Rectal smooth muscle tissue (tissue), 1 donor: Measurements from ENCODE around the gene FUCA1.
"Not testable (repeated sequence)": the region's sequence is repeated elsewhere in the genome, so short reads cannot be mapped to it uniquely, and the experiment has no call there.

Experiments
- H3K27ac ChIP-seq: one replicate; pipeline ENCODE4 v1.7.0; 2013; ENCODE audit warnings: low read depth, low read length, inconsistent platforms
- H3K27me3 ChIP-seq: one replicate; pipeline ENCODE4 v1.7.0; 2013; ENCODE audit warnings: low read length; ENCODE audit not compliant: control insufficient read depth, insufficient read depth
- H3K36me3 ChIP-seq: one replicate; pipeline ENCODE4 v1.7.0; 2013; ENCODE audit warnings: low read length; ENCODE audit not compliant: control insufficient read depth, insufficient read depth
- H3K4me1 ChIP-seq: one replicate; pipeline ENCODE4 v1.7.0; 2013; ENCODE audit warnings: low read length; ENCODE audit not compliant: control insufficient read depth, insufficient read depth
- H3K4me3 ChIP-seq: one replicate; pipeline ENCODE4 v1.7.0; 2013; ENCODE audit warnings: low read length
- H3K9ac ChIP-seq: one replicate; pipeline ENCODE4 v1.7.0; 2013; ENCODE audit warnings: low read length

The FUCA1 gene

GRCh38 chr1:23851406-23851805, 16.7 kb downstream of the FUCA1 start:
- peaks cover 15% of the 10 kb centered on the region for H3K36me3 ChIP-seq
- not testable (repeated sequence) for H3K9ac ChIP-seq, H3K27ac ChIP-seq, H3K4me1 ChIP-seq, H3K27me3 ChIP-seq, H3K4me3 ChIP-seq

DNA sequence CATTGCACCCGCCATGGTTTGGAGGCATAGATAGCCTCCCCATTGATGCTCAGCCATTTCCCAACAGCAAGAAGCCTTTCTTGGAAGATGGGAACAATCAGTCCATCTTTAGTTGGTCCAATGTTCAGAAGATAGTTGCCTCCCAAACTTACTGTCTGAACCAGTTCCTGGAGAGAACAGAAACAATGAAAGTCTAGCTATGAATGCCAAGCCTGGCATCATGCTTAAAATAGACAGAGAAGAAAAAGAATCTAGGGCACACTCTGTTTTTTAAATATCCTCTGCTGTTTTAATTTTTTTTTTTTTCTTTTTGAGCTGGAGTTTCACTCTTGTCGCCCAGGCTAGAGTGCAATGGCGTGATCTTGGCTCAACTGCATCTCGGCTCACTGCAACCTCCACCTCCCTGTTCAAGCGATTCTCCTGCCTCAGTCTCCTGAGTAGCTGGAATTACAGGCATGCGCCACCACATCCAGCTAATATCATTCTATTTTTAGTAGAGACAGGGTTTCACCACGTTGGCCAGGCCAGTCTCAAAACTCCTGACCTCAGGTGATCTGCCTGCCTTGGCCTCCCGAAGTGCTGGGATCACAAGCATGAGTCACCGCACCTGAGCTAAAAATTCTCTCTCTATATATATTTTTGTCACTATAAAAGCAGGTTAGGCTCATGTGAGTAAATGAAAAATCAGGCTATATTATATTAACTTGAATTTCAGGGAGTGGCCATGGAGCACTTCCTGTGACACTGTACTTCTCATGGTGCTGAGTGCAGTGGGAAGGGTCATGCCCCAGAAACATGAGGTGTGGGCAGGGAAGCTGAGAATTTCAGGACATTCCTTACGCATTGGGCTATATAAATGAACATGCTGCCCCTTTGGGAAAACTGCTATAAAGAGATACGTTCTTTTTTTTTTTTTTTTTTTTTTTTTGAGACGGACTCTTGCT, 19.1 kb downstream of the FUCA1 start:
- Histone ChIP-seq H3K4me1 (no peaks in the 10 kb centered on the region), H3K4me3 (no peak overlapping the region), H3K27me3 (no peaks in the 10 kb centered on the region), H3K9ac (no peak overlapping the region), H3K36me3 (peaks cover 20% of the 10 kb centered on the region), H3K27ac (no peak overlapping the region)

GRCh38 chr1:23847482-23848095, 20.5 kb downstream of the FUCA1 start:
- H3K27me3 ChIP-seq, H3K27ac ChIP-seq, H3K4me1 ChIP-seq, H3K4me3 ChIP-seq, H3K9ac ChIP-seq: not testable (repeated sequence)
- peaks cover 20% of the 10 kb centered on the region for H3K36me3 ChIP-seq

DNA sequence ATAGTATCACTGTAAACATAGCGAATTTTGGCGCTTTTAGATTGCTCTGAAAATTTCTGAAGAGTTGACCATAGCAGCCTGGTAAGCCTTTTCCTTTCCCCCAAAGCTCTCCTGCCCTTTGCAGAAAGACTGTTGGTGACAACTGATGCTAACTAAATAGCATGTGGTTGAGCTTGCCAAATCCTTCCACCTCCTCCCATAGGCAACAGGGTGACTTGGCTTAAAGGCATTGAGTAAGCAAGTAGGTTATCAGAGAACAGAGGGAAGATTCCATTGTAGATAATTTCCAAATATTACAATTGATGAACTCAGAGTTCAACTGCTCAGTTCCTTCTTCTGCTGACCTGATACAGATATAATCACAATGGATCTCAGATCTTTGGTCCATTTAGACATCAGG, 22.9 kb downstream of the FUCA1 start:
- no peak overlapping the region for H3K27ac ChIP-seq
- H3K4me3 ChIP-seq = no peak overlapping the region
- H3K4me1 ChIP-seq = no peaks in the 10 kb centered on the region
- no peaks in the 10 kb centered on the region for H3K27me3 ChIP-seq
- H3K36me3 ChIP-seq = peaks cover 18% of the 10 kb centered on the region
- no peak overlapping the region for H3K9ac ChIP-seq

DNA sequence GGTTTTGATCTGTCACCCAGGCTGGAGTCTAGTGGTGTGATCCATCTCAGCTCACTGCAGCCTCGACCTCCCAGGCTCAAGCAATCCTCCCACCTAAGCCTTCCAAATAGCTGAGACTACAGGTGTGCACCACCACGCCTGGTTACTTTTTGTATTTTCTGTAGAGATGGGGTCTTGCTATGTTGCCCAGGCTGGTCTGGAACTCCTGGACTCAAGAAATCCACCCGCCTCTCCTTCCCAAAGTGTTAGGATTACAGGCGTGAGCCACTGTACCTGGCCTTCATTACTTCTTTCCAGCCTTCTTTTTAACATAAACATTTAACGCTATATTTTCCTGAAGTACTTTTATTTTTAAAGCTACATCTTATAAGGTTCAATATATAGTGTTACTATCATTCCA, 24.4 kb downstream of the FUCA1 start:
- H3K36me3 ChIP-seq = peaks cover 18% of the 10 kb centered on the region
- no peak overlapping the region for H3K27ac ChIP-seq
- H3K9ac ChIP-seq = no peak overlapping the region
- H3K4me1 ChIP-seq = no peaks in the 10 kb centered on the region
- no peaks in the 10 kb centered on the region for H3K27me3 ChIP-seq
- no peak overlapping the region for H3K4me3 ChIP-seq

DNA sequence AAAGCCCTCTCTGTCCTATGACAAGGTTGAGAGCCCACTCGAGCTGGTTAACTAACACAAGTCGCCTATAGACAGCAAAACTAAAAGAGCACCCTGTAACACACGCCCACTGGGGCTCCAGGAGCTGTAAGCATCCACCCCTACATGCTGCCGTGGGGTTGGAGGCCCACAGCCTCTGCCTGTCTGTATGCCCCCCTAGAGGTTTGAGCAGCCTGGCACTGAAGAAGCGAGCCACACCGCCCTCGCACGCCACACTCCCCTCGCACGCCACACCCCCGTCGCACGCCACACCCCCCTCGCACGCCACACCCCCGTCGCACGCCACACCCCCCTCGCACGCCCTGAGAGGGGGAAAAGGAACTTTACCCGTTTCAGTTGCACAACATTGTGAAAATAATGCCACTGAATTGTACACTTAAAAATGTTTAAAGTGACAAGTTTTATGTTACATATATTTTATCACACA, 29.7 kb downstream of the FUCA1 start:
- Histone ChIP-seq H3K9ac (no peak overlapping the region), H3K27me3 (no peaks in the 10 kb centered on the region), H3K4me3 (peak overlapping the region; percentile 65), H3K36me3 (no peaks in the 10 kb centered on the region), H3K27ac (no peak overlapping the region), H3K4me1 (no peaks in the 10 kb centered on the region)

- Histone ChIP-seq H3K36me3 (no peaks in the 10 kb centered on the region), H3K4me1 (no peaks in the 10 kb centered on the region), H3K27me3 (no peaks in the 10 kb centered on the region), H3K9ac (no peak overlapping the region), H3K27ac (no peak overlapping the region), H3K4me3 (peak overlapping the region; percentile 65)
Measured at GRCh38 chr1:23837908-23838307, 30.2 kb downstream of the FUCA1 start.

GRCh38 chr1:23836037-23836436, 32.1 kb downstream of the FUCA1 start:
- Histone ChIP-seq H3K4me3 (no peak overlapping the region), H3K9ac (no peak overlapping the region), H3K36me3 (no peaks in the 10 kb centered on the region), H3K27ac (no peak overlapping the region), H3K27me3 (no peaks in the 10 kb centered on the region), H3K4me1 (no peaks in the 10 kb centered on the region)

GRCh38 chr1:23834156-23834555, 33.9 kb downstream of the FUCA1 start:
- not testable (repeated sequence) for H3K27ac ChIP-seq, H3K27me3 ChIP-seq, H3K4me3 ChIP-seq, H3K4me1 ChIP-seq, H3K36me3 ChIP-seq, H3K9ac ChIP-seq

DNA sequence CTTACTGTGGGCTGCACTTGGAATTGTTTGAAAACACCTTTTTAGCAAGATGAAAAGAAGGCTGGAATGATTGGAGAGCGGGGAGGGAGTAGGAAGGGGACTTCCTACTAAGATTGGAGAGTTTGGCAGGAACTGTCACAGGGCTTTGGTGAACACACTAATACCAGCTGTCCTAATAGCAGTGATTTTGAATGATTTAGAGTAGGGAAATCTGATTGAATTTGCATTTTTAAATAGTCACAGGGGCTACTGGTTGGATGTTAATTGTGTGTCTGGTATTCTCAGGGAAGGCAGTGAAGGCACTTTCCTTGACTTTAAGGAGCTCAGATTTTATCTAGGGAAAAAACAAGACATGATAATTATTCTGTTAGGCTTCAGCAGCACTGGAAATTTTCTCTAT, 40.4 kb downstream of the FUCA1 start:
- Histone ChIP-seq H3K27ac (no peak overlapping the region), H3K27me3 (no peaks in the 10 kb centered on the region), H3K9ac (no peak overlapping the region), H3K4me1 (peaks cover 10% of the 10 kb centered on the region), H3K36me3 (no peaks in the 10 kb centered on the region), H3K4me3 (no peak overlapping the region)

GRCh38 chr1:23826590-23826989, 41.5 kb downstream of the FUCA1 start:
- not testable (repeated sequence) for H3K4me3 ChIP-seq, H3K36me3 ChIP-seq, H3K9ac ChIP-seq, H3K27me3 ChIP-seq, H3K4me1 ChIP-seq, H3K27ac ChIP-seq

DNA sequence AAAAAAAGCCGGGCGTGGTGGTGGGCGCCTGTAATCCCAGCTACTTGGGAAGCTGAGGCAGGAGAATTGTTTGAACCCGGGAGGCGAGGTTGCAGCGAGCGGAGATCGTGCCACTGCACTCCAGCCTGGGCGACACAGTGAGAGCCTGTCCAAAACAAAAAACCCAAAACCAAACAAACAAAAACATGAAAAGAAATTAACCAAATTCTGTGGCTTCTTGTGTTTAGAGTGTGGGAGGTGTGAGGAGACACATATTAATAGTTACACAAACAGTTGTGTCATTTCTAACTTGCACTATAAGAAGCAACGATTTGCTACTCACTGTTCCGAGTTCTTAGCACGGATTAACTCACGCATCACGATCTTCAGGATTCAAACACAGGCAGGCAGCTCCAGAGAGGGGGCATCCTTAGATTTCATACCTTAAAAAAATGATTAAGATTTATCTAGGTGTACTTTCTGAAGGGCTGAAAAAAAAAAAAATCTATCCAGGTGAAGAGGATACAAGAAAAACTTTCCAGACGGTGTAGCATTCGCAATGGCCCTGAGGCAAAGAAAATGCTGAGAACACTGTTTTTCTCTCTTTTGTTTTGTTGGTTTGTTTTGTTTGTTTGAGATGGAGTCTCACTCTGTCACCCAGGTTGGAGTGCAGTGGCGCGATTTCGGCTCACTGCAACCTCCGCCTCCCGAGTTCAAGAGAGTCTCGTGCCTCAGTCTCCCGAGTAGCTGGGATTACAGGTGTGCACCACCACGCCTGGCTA, 42.1 kb downstream of the FUCA1 start:
- Histone ChIP-seq H3K4me1 (peaks cover 10% of the 10 kb centered on the region), H3K4me3 (peak overlapping the region; percentile 100), H3K27me3 (no peaks in the 10 kb centered on the region), H3K27ac (peak overlapping the region; percentile 96), H3K36me3 (no peaks in the 10 kb centered on the region), H3K9ac (no peak overlapping the region)
